Trophoblast cell (in vitro differentiated cells and primary cell): Measurements from ENCODE around the gene SUN2.

ENCODE experiments used
- DNase-seq, 2 donors: peaks; one replicate each; pipeline ENCODE4 v3.0.0-alpha.2; 2016
- H2AFZ ChIP-seq: 2 replicates; pipeline ENCODE4 v1.6.1; 2013; ENCODE audit warnings: low read length, moderate library complexity, mild to moderate bottlenecking; ENCODE audit not compliant: insufficient read depth, poor library complexity
- H2AK5ac ChIP-seq: 2 replicates; pipeline ENCODE4 v1.6.1; 2013; ENCODE audit warnings: mild to moderate bottlenecking, low read length
- H2BK120ac ChIP-seq: 2 replicates; pipeline ENCODE4 v1.6.1; 2013; ENCODE audit warnings: low read length, mild to moderate bottlenecking, moderate library complexity; ENCODE audit not compliant: insufficient read depth, poor library complexity
- H2BK12ac ChIP-seq: 2 replicates; pipeline ENCODE4 v1.6.1; 2013; ENCODE audit warnings: mild to moderate bottlenecking, low read length, moderate library complexity
- H2BK5ac ChIP-seq: 2 replicates; pipeline ENCODE4 v1.6.1; 2013; ENCODE audit warnings: low read length, low read depth, moderate library complexity, mild to moderate bottlenecking; ENCODE audit not compliant: poor library complexity
- H3K14ac ChIP-seq: 2 replicates; pipeline ENCODE4 v1.6.1; 2013; ENCODE audit warnings: mild to moderate bottlenecking, low read length
- H3K18ac ChIP-seq: 2 replicates; pipeline ENCODE4 v1.6.1; 2013; ENCODE audit warnings: mild to moderate bottlenecking, low read length
- H3K23ac ChIP-seq: 2 replicates; pipeline ENCODE4 v1.6.1; 2013; ENCODE audit warnings: low read length
- H3K27ac ChIP-seq: 2 replicates; pipeline ENCODE4 v1.5.1; 2013; ENCODE audit warnings: low read depth, mild to moderate bottlenecking, inconsistent platforms, low read length, moderate library complexity
- H3K27me3 ChIP-seq: 2 replicates; pipeline ENCODE4 v1.6.1; 2013; ENCODE audit warnings: inconsistent platforms, mild to moderate bottlenecking, low read length, moderate library complexity; ENCODE audit not compliant: insufficient read depth
- H3K36me3 ChIP-seq, 2 experiments: 1 replicate in 1 of 2; 2 replicates in 1 of 2; pipeline ENCODE4 v1.6.1; 2013; ENCODE audit warnings: low read length in 2 of 2, mild to moderate bottlenecking in 2 of 2, moderate library complexity in 1 of 2; ENCODE audit not compliant: insufficient read depth in 2 of 2, control insufficient read depth in 1 of 2
- H3K4ac ChIP-seq: 2 replicates; pipeline ENCODE4 v1.6.1; 2013; ENCODE audit warnings: low read depth, mild to moderate bottlenecking, low read length, moderate library complexity
- H3K4me1 ChIP-seq, 2 experiments: 1 replicate in 1 of 2; 2 replicates in 1 of 2; pipeline ENCODE4 v1.6.1; 2013; ENCODE audit warnings: low read length in 2 of 2, mild to moderate bottlenecking in 2 of 2, moderate library complexity in 1 of 2; ENCODE audit not compliant: insufficient read depth in 2 of 2, control insufficient read depth in 1 of 2
- H3K4me2 ChIP-seq: 2 replicates; pipeline ENCODE4 v1.6.1; 2013; ENCODE audit warnings: inconsistent platforms, mild to moderate bottlenecking, low read length, moderate library complexity
- H3K4me3 ChIP-seq: 2 replicates; pipeline ENCODE4 v1.5.1; 2013; ENCODE audit warnings: mild to moderate bottlenecking, low read depth, low read length, inconsistent platforms
- H3K79me1 ChIP-seq: one replicate; pipeline ENCODE4 v1.6.1; 2013; ENCODE audit warnings: low read length
- H3K79me2 ChIP-seq: 2 replicates; pipeline ENCODE4 v1.6.1; 2013; ENCODE audit warnings: low read length, mild to moderate bottlenecking; ENCODE audit not compliant: control insufficient read depth, insufficient read depth, poor library complexity
- H3K9ac ChIP-seq: 2 replicates; pipeline ENCODE4 v1.6.1; 2013; ENCODE audit warnings: mild to moderate bottlenecking, low read length
- H3K9me3 ChIP-seq: 2 replicates; pipeline ENCODE4 v1.6.1; 2013; ENCODE audit warnings: low read depth, mild to moderate bottlenecking, control low read depth, inconsistent platforms, low read length; ENCODE audit not compliant: insufficient read depth
- H4K12ac ChIP-seq: 2 replicates; pipeline ENCODE4 v1.6.1; 2013; ENCODE audit warnings: low read depth, mild to moderate bottlenecking, low read length, moderate library complexity
- H4K8ac ChIP-seq: 2 replicates; pipeline ENCODE4 v1.6.1; 2013; ENCODE audit warnings: low read depth, mild to moderate bottlenecking, low read length, moderate library complexity
- H4K91ac ChIP-seq: one replicate; pipeline ENCODE4 v1.6.1; 2013; ENCODE audit warnings: low read depth, mild to moderate bottlenecking, low read length, moderate library complexity
- WGBS: extraction: QIAGEN DNeasy Blood & Tissue Kit; methylation state at CpG from one replicate; pipeline ENCODE4 v1.1.7; 2013; ENCODE audit warnings: missing lambda C conversion rate; ENCODE audit not compliant: insufficient read length, insufficient coverage; ENCODE audit errors: extremely low coverage; 5-methylcytosine and 5-hydroxymethylcytosine counted together

SUN2 gene

DNA sequence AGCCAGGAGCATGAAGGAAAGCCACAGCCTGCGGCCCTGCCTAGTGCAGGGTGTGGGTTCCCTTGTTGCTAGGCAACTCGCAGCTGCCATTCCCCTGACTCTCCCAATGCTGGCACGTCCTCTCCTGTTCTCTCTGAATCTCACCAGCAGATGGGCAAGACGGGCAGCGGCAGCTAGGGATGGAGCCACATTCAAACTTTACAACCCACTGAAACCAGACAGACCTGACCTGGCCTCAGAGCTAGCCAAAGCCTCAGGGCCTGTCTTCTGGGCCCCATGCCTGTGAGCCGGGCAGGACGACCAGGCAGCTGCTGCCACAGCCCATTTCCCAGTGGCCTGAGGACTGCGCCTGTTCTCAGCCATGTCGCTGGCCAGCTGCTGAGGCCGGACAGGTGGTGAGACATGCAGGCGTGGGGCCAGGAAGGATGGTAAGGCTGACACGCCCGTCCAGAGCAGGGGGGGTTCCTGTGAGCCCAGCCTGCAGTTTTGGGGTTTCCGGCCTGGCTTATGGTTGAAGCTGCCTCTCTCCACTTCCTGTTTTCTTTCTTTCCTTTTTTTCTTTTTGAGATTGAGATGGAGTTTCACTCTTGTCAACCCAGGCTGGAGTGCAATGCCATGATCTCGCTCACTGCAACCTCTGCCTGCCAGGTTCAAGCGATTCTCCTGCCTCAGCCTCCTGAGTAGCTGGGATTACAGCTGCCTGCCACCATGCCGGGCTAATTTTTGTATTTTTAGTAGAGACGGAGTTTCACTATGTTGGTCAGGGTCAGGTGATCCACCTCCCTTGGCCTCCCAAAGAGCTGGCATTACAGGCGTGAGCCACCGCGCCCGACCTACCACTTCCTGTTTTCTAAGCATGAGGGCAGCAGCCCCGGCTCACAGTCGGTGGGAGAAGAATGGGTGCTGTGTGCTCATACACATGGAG, 4.1 kb downstream of the SUN2 start:
- Histone ChIP-seq H3K79me1 (peaks cover 14% of the 10 kb centered on the region), H3K9ac (no peak overlapping the region), H3K4me3 (no peak overlapping the region), H3K14ac (no peak overlapping the region), H3K9me3 (peaks cover 1% of the 10 kb centered on the region), H3K4me1 (peaks cover 12 to 18% of the 10 kb centered on the region in 2 experiments), H4K12ac (no peak overlapping the region), H2AFZ (no peak overlapping the region), H3K4me2 (no peak overlapping the region), H4K8ac (no peak overlapping the region), H3K79me2 (peaks cover 9% of the 10 kb centered on the region), H3K27me3 (no peaks in the 10 kb centered on the region), H3K4ac (no peak overlapping the region), H2BK12ac (no peak overlapping the region), H4K91ac (no peak overlapping the region), H3K27ac (no peak overlapping the region), H3K36me3 (peaks cover 52% of the 10 kb centered on the region in 2 experiments), H2BK120ac (no peak overlapping the region), H3K18ac (no peak overlapping the region), H3K23ac (no peak overlapping the region), H2AK5ac (no peak overlapping the region), H2BK5ac (no peak overlapping the region)
- DNase-seq: peak; percentile 93 to 94
- no CpG with 5 or more reads among the region's 24 CpGs for WGBS

DNA sequence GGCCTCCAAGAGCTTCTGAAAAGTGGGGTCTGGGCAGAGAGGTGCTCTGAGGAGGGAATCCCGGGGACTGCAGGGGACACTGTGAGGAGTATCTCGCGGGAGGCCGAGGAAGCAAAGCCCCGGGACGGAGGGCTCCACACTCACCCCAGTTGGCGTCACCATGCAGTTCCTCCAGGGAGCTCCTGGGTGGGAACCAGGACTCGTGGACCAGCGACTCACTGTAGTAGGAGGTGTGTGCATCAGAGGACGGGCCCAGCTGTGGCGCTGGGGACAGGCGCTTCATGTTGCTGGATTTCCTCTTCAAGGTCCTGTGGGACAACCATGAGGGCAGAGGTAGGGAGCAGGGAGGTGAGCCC, 4.8 kb downstream of the SUN2 start:
- no peak overlapping the region for H3K14ac ChIP-seq
- WGBS: no CpG with 5 or more reads among the region's 12 CpGs
- H4K8ac ChIP-seq: no peak overlapping the region
- H4K91ac ChIP-seq: no peak overlapping the region
- no peak overlapping the region for H2AFZ ChIP-seq
- H3K27ac ChIP-seq: no peak overlapping the region
- H2AK5ac ChIP-seq: no peak overlapping the region
- H3K9me3 ChIP-seq: peaks cover 1% of the 10 kb centered on the region
- peaks cover 8 to 14% of the 10 kb centered on the region in 2 experiments for H3K4me1 ChIP-seq
- H2BK12ac ChIP-seq: no peak overlapping the region
- H3K4me3 ChIP-seq: no peak overlapping the region
- H3K18ac ChIP-seq: no peak overlapping the region
- H4K12ac ChIP-seq: no peak overlapping the region
- no peak for DNase-seq
- H2BK120ac ChIP-seq: no peak overlapping the region
- H3K4me2 ChIP-seq: no peak overlapping the region
- H3K36me3 ChIP-seq: peaks cover 57 to 58% of the 10 kb centered on the region in 2 experiments
- peaks cover 6% of the 10 kb centered on the region for H3K79me2 ChIP-seq
- H3K27me3 ChIP-seq: no peaks in the 10 kb centered on the region
- no peak overlapping the region for H3K9ac ChIP-seq
- no peak overlapping the region for H3K23ac ChIP-seq
- H3K79me1 ChIP-seq: peaks cover 11% of the 10 kb centered on the region
- no peak overlapping the region for H2BK5ac ChIP-seq
- H3K4ac ChIP-seq: no peak overlapping the region

DNA sequence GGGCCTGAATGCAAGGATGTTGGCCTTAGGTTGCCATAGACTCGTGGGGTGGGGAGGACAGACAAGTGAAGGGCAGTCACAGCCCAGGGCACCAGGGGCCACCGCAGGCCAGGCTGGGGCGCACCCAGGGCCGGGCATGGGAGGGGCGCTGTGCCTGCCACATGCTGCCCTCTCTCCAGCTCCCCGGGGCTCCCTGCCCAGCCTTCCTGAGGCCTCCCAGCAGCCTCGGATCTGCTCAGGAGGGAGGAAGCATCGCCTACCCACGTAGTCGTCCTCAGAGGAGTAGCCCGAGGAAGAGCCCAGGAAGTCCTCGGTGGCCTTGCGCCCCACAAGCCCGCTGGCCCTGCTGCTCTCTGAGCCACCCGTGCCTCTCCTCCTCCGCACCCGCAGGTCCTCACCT, 5.2 kb downstream of the SUN2 start:
- Histone ChIP-seq H4K12ac (no peak overlapping the region), H3K9ac (no peak overlapping the region), H3K4me3 (no peak overlapping the region), H2BK5ac (no peak overlapping the region), H4K91ac (no peak overlapping the region), H3K27ac (no peak overlapping the region), H3K23ac (no peak overlapping the region), H3K9me3 (peaks cover 1% of the 10 kb centered on the region), H3K14ac (no peak overlapping the region), H3K79me2 (peaks cover 6% of the 10 kb centered on the region), H4K8ac (no peak overlapping the region), H3K4me1 (peaks cover 8 to 14% of the 10 kb centered on the region in 2 experiments), H2BK120ac (no peak overlapping the region), H3K18ac (no peak overlapping the region), H2BK12ac (no peak overlapping the region), H3K4ac (no peak overlapping the region), H2AK5ac (no peak overlapping the region), H3K79me1 (peaks cover 9% of the 10 kb centered on the region), H3K27me3 (no peaks in the 10 kb centered on the region), H3K4me2 (no peak overlapping the region), H3K36me3 (peaks cover 61 to 62% of the 10 kb centered on the region in 2 experiments), H2AFZ (no peak overlapping the region)
- no CpG with 5 or more reads among the region's 17 CpGs for WGBS
- no peak for DNase-seq

DNA sequence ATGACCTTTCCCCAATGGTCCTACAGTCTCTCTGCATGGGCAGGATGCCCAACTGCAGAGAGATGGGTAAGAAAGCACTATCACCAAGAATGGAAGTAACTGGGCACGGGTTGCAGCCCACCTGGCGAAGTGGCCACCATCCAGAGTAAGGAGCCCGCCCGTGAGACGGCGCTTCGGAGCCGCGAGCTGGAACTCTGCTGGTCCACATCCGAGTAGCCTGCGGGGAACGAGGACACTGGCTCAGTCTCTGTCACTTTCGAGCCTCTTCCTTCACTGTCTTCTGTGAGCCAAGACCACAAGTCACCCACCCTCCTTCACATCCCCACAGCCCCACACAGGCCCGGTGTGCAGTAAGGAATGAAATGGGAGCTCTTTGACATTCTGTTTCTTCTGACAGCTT, 5.7 kb downstream of the SUN2 start:
- Histone ChIP-seq H4K12ac (no peak overlapping the region), H2BK5ac (no peak overlapping the region), H3K4me3 (no peak overlapping the region), H4K8ac (no peak overlapping the region), H3K9ac (no peak overlapping the region), H2BK12ac (no peak overlapping the region), H3K27ac (no peak overlapping the region), H3K18ac (no peak overlapping the region), H4K91ac (no peak overlapping the region), H3K4me1 (peaks cover 8 to 13% of the 10 kb centered on the region in 2 experiments), H3K9me3 (peaks cover 1% of the 10 kb centered on the region), H3K79me2 (peaks cover 4% of the 10 kb centered on the region), H3K14ac (no peak overlapping the region), H3K23ac (no peak overlapping the region), H3K4me2 (no peak overlapping the region), H3K36me3 (peaks cover 66% of the 10 kb centered on the region in 2 experiments), H2AFZ (no peak overlapping the region), H3K27me3 (no peaks in the 10 kb centered on the region), H2AK5ac (no peak overlapping the region), H3K4ac (no peak overlapping the region), H2BK120ac (no peak overlapping the region), H3K79me1 (peaks cover 4% of the 10 kb centered on the region)
- DNase-seq: no peak
- WGBS: no CpG with 5 or more reads among the region's 14 CpGs
